GM23338 (cell line): ENCODE measurements around the gene RPS25. TPM values are rescaled to one million over a fixed set of nuclear protein-coding genes. Genes with fewer than 3 reads are reported as not detected.
A peak's percentile ranks its signal among the peaks of the same experiment; 100 is the strongest.
"Not testable (repeated sequence)": the region's sequence is repeated elsewhere in the genome, so short reads cannot be mapped to it uniquely, and the experiment has no call there.

Experiments
- ATAC-seq: fragments of 200-7000 bp; cut with Tn5 transposase; 3 replicates; pipeline ENCODE4 v1.9.1; 2020
- DNase-seq: peaks from one replicate; pipeline ENCODE4 v3.0.0-alpha.2; 2015; ENCODE audit warnings: low spot score
- H2AFZ ChIP-seq: fragments of 200-600 bp; sonication (generic); 2 replicates; pipeline ENCODE4 v1.8.0; 2016; ENCODE audit warnings: antibody characterized with exemption, mild to moderate bottlenecking, moderate library complexity
- H3F3A ChIP-seq: fragments of 200-600 bp; sonication (generic); replicated peaks from 2 replicates; pipeline ENCODE4 v1.8.0; 2017; ENCODE audit warnings: antibody characterized with exemption, mixed run types, low read depth
- H3K27ac ChIP-seq: fragments of 200-600 bp; sonication (generic); 2 replicates; pipeline ENCODE4 v1.6.1; 2016; ENCODE audit warnings: low read depth
- H3K27me3 ChIP-seq: fragments of 200-600 bp; sonication (generic); 2 replicates; pipeline ENCODE4 v1.8.0; 2016; ENCODE audit warnings: mild to moderate bottlenecking, mixed run types, moderate library complexity; ENCODE audit not compliant: insufficient read depth
- H3K36me3 ChIP-seq: fragments of 200-600 bp; sonication (generic); 2 replicates; pipeline ENCODE4 v1.8.0; 2016; ENCODE audit warnings: mild to moderate bottlenecking; ENCODE audit not compliant: insufficient read depth
- H3K4me1 ChIP-seq: fragments of 200-600 bp; sonication (generic); 2 replicates; pipeline ENCODE4 v1.8.0; 2016; ENCODE audit warnings: mild to moderate bottlenecking, moderate library complexity; ENCODE audit not compliant: insufficient read depth
- H3K4me2 ChIP-seq: fragments of 200-600 bp; sonication (generic); 2 replicates; pipeline ENCODE4 v1.7.1; 2017; ENCODE audit warnings: mixed run types
- H3K4me3 ChIP-seq: fragments of 200-600 bp; sonication (generic); 2 replicates; pipeline ENCODE4 v1.6.1; 2016; ENCODE audit warnings: mixed run types
- H3K79me2 ChIP-seq: fragments of 200-600 bp; sonication (generic); replicated peaks from 2 replicates; pipeline ENCODE4 v1.8.0; 2017; ENCODE audit warnings: mild to moderate bottlenecking; ENCODE audit not compliant: insufficient read depth
- H3K9me2 ChIP-seq: fragments of 200-600 bp; sonication (generic); 2 replicates; pipeline ENCODE4 v1.8.0; 2017; ENCODE audit not compliant: insufficient read depth
- H4K20me1 ChIP-seq: fragments of 200-600 bp; sonication (generic); replicated peaks from 2 replicates; pipeline ENCODE4 v1.8.0; 2017; ENCODE audit warnings: mild to moderate bottlenecking; ENCODE audit not compliant: insufficient read depth
- H3K27ac Mint-ChIP-seq: 2 replicates; pipeline ENCODE4 v1.8.0; 2020; ENCODE audit warnings: inconsistent platforms, mild to moderate bottlenecking, moderate library complexity, mixed read lengths
- H3K27me3 Mint-ChIP-seq: 3 replicates; pipeline ENCODE4 v1.8.0; 2022; ENCODE audit warnings: low read depth, mild to moderate bottlenecking, moderate library complexity, mixed read lengths, inconsistent platforms; ENCODE audit not compliant: insufficient read depth, poor library complexity
- H3K36me3 Mint-ChIP-seq: 3 replicates; pipeline ENCODE4 v1.8.0; 2021; ENCODE audit warnings: low read depth, mild to moderate bottlenecking, inconsistent platforms, moderate library complexity, mixed read lengths
- H3K4me1 Mint-ChIP-seq: 3 replicates; pipeline ENCODE4 v1.8.0; 2020; ENCODE audit warnings: mild to moderate bottlenecking, inconsistent platforms, mixed read lengths
- H3K4me3 Mint-ChIP-seq: 3 replicates; pipeline ENCODE4 v1.8.0; 2021; ENCODE audit warnings: moderate library complexity, mild to moderate bottlenecking, inconsistent platforms, mixed read lengths
- H3K9me3 Mint-ChIP-seq: 3 replicates; pipeline ENCODE4 v1.8.0; 2020; ENCODE audit warnings: moderate library complexity, mild to moderate bottlenecking, inconsistent platforms, mixed read lengths
- CTCF ChIP-seq, 2 experiments: fragments of 200-600 bp in 1 of 2; sonication (generic) in 1 of 2; conservative IDR thresholded peaks; 2 replicates each; pipeline versions ENCODE4 v1.5.1 to v1.6.1; 2016 to 2017; ENCODE audit warnings: antibody characterized with exemption in 2 of 2, low read depth in 2 of 2, mild to moderate bottlenecking in 2 of 2, moderate library complexity in 1 of 2
- EZH2 ChIP-seq: fragments of 200-600 bp; sonication (generic); IDR thresholded peaks from one replicate; pipeline ENCODE4 v1.8.0; 2017; ENCODE audit warnings: antibody characterized with exemption, mild to moderate bottlenecking, low read depth; ENCODE audit not compliant: unreplicated experiment
- EZH2phosphoT487 ChIP-seq: fragments of 200-600 bp; sonication (generic); IDR thresholded peaks from one replicate; pipeline ENCODE4 v1.8.1; 2018; ENCODE audit warnings: antibody characterized with exemption; ENCODE audit not compliant: unreplicated experiment
- NANOG ChIP-seq: IDR thresholded peaks from 2 replicates; pipeline ENCODE4 v1.6.1; 2016; ENCODE audit warnings: antibody characterized with exemption, borderline replicate concordance
- POLR2AphosphoS5 ChIP-seq: IDR thresholded peaks from 2 replicates; pipeline ENCODE4 v1.6.1; 2016; ENCODE audit warnings: antibody characterized with exemption, low read depth
- ZNF462 ChIP-seq: fragments of 250-450 bp; sonication (Bioruptor Pico); IDR thresholded peaks from 2 replicates; pipeline ENCODE4 v1.5.0; 2020; ENCODE audit warnings: mild to moderate bottlenecking, moderate library complexity
- polyA plus RNA-seq: library from polyadenylated mRNA; unstranded; fragments of >200 nt; fragmentation: Nextera tagmentation; extraction: Ambion mirVana; gene quantifications from 2 replicates; pipeline ENCODE4 v1.2.1, GENCODE V29; 2016
- total RNA-seq: library from RNA; depleted of rRNA; stranded (reverse); fragments of >200 nt; shearing (Covaris generic); gene quantifications from 2 replicates; pipeline ENCODE4 v1.2.3, GENCODE V29; 2014

RPS25 gene
- total and polyA plus RNA-seq, 2 experiments from 2014 or later, result 1,965 to 3,622 TPM

GRCh38 chr11:119017377-119017776 is 766 bp downstream of the RPS25 start:
- H3K4me2 ChIP-seq, result peak overlapping the region; percentile 100
- H3K4me1 ChIP-seq, result peaks cover 21% of the 10 kb centered on the region; the same call in 1 of the 2 replicates
- Mint-ChIP-seq H3K27ac (peak overlapping the region; percentile 99), H3K4me3 (peak overlapping the region; percentile 99), H3K36me3 (peaks cover 82% of the 10 kb centered on the region)
- not testable (repeated sequence) for DNase-seq, H3K27me3 ChIP-seq, H3K9me2 ChIP-seq, ATAC-seq, H3K9me3 Mint-ChIP-seq, H3K27me3 Mint-ChIP-seq, H3K4me1 Mint-ChIP-seq, H2AFZ ChIP-seq
- H3K79me2 ChIP-seq, result peaks cover 61% of the 10 kb centered on the region
- H3K27ac ChIP-seq, result peak overlapping the region; percentile 87; the same call in 1 of the 2 replicates
- H3F3A ChIP-seq, result peaks cover 57% of the 10 kb centered on the region
- H4K20me1 ChIP-seq, result peaks cover 28% of the 10 kb centered on the region
- H3K4me3 ChIP-seq, result peak overlapping the region; percentile 88
- peaks cover 58% of the 10 kb centered on the region for H3K36me3 ChIP-seq

- H3K27ac ChIP-seq, result peak overlapping the region; percentile 87
- peak overlapping the region; percentile 88 for H3K4me3 ChIP-seq
- peaks cover 60% of the 10 kb centered on the region for H3F3A ChIP-seq
- H3K9me3 Mint-ChIP-seq, result peaks cover 3% of the 10 kb centered on the region; the same call in 1 of the 3 replicates
- H3K27me3 ChIP-seq, result no peaks in the 10 kb centered on the region
- peaks cover 54% of the 10 kb centered on the region for H3K79me2 ChIP-seq
- H3K36me3 Mint-ChIP-seq, result peaks cover 75% of the 10 kb centered on the region
- H3K4me2 ChIP-seq, result peak overlapping the region; percentile 100
- H3K4me3 Mint-ChIP-seq, result peak overlapping the region; percentile 99
- peaks cover 6% of the 10 kb centered on the region for H3K27me3 Mint-ChIP-seq
- DNase-seq, result no peak
- H3K27ac Mint-ChIP-seq, result peak overlapping the region; percentile 62; the same call in 1 of the 2 replicates
- no peak for ATAC-seq
- peaks cover 50% of the 10 kb centered on the region for H3K36me3 ChIP-seq
- peaks cover 6% of the 10 kb centered on the region for H3K4me1 Mint-ChIP-seq
- H2AFZ ChIP-seq, result no peak overlapping the region
- no peak for TF ChIP-seq EZH2phosphoT487
- H3K4me1 ChIP-seq, result peaks cover 21% of the 10 kb centered on the region; the same call in 1 of the 2 replicates
- no peaks in the 10 kb centered on the region for H3K9me2 ChIP-seq
- peaks cover 28% of the 10 kb centered on the region for H4K20me1 ChIP-seq
Observed at GRCh38 chr11:119016216-119017009, 1.7 kb downstream of the RPS25 start.

- peak overlapping the region; percentile 76 for H3K27ac Mint-ChIP-seq
- Histone ChIP-seq H3K36me3 (peaks cover 44% of the 10 kb centered on the region), H3K27me3 (no peaks in the 10 kb centered on the region), H3K4me1 (peaks cover 19% of the 10 kb centered on the region; the same call in 1 of the 2 replicates), H3K4me2 (no peak overlapping the region), H3K79me2 (peaks cover 41% of the 10 kb centered on the region), H3K27ac (peak overlapping the region; percentile 87), H4K20me1 (peaks cover 28% of the 10 kb centered on the region), H3K9me2 (no peaks in the 10 kb centered on the region), H3K4me3 (no peak overlapping the region), H3F3A (peaks cover 60% of the 10 kb centered on the region), H2AFZ (no peak overlapping the region)
- peak overlapping the region; percentile 39; the same call in 2 of the 3 replicates for H3K4me3 Mint-ChIP-seq
- DNase-seq, result no peak
- H3K36me3 Mint-ChIP-seq, result peaks cover 75% of the 10 kb centered on the region
- H3K9me3 Mint-ChIP-seq, result peaks cover 3% of the 10 kb centered on the region; the same call in 1 of the 3 replicates
- peaks cover 6% of the 10 kb centered on the region for H3K27me3 Mint-ChIP-seq
- no peak for ATAC-seq
- H3K4me1 Mint-ChIP-seq, result peaks cover 6% of the 10 kb centered on the region
- TF ChIP-seq NANOG (no peak), POLR2AphosphoS5 (peak; percentile 47; the same call in 1 of the 2 replicates), EZH2 (no peak), ZNF462 (CRISPR knock-in tag) (no peak), CTCF (conservative IDR thresholded peaks at IDR 0.05; ENCODE audit: low read depth in 2 of 2) (peak; percentile 18 to 25; a peak in 1 of 4 replicates)
Observed at GRCh38 chr11:119015054-119015611, 3.0 kb downstream of the RPS25 start.
